Activated CD8-positive, alpha-beta memory T cell treated with anti-CD3 and anti-CD28 coated beads, Interleukin-2, amount 10 ng/mL, durations not matched to agents 7 days and 5 days (primary cell): ENCODE measurements around the gene RSPO4. TPM values are rescaled to one million over a fixed set of nuclear protein-coding genes. Genes with fewer than 3 reads are reported as not detected.

Experiments
- ATAC-seq: fragments of 150-1000 bp; cut with Tn5 transposase; one replicate; pipeline ENCODE4 v1.10.0; 2021; ENCODE audit warnings: moderate library complexity
- CTCF ChIA-PET: fragments of 350-600 bp; sonication (Branson Sonifier 250); formaldehyde crosslinking; loops from one replicate; lab custom pipeline; 2021; ENCODE audit warnings: antibody characterized with exemption; lab: Charles Lee
- DNase-seq: peaks from one replicate; pipeline ENCODE4 v3.0.0-alpha.2; 2020
- H3K27ac Mint-ChIP-seq: one replicate; pipeline ENCODE4 v1.8.0; 2021; ENCODE audit warnings: mild to moderate bottlenecking, mixed read lengths
- H3K27me3 Mint-ChIP-seq: one replicate; pipeline ENCODE4 v1.8.0; 2021; ENCODE audit warnings: mixed read lengths
- H3K36me3 Mint-ChIP-seq: one replicate; pipeline ENCODE4 v1.8.0; 2021; ENCODE audit warnings: mild to moderate bottlenecking, mixed read lengths
- H3K4me1 Mint-ChIP-seq: one replicate; pipeline ENCODE4 v1.8.0; 2021; ENCODE audit warnings: mixed read lengths
- H3K4me3 Mint-ChIP-seq: one replicate; pipeline ENCODE4 v1.8.0; 2021; ENCODE audit warnings: mild to moderate bottlenecking, moderate library complexity, mixed read lengths
- H3K9me3 Mint-ChIP-seq: one replicate; pipeline ENCODE4 v1.8.0; 2022; ENCODE audit warnings: low read depth, mixed read lengths
- total RNA-seq, 2 experiments: library from RNA; stranded (reverse); gene quantifications; one replicate each; pipeline ENCODE4 v1.2.3, GENCODE V29; 2021

The RSPO4 gene
- total RNA-seq, 2 experiments from 2014 or later: not detected

DNA sequence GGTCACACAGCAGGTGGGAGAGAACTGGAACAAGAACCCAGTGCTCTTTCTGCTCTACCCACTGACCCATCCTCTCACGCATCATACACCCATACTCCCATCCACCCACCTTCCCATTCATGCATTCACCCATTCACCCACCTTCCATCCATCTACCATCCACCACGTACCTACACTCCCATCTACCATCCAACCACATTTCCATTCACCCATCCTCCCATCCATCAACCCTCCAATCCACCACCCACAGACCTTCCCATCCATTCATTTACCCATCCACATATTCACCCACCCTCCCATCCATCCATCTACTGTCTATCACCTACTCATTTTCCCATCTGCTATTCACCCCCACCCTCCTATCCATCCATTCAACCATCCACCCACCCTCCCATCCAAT is 17.2 kb upstream of the RSPO4 start:
- Mint-ChIP-seq H3K4me3 (no peak overlapping the region), H3K27ac (no peak overlapping the region), H3K27me3 (peaks cover 19% of the 10 kb centered on the region), H3K9me3 (no peaks in the 10 kb centered on the region), H3K36me3 (no peaks in the 10 kb centered on the region), H3K4me1 (no peaks in the 10 kb centered on the region)
- ATAC-seq (no peak), DNase-seq (no peak)
- CTCF ChIA-PET: no interaction called here

DNA sequence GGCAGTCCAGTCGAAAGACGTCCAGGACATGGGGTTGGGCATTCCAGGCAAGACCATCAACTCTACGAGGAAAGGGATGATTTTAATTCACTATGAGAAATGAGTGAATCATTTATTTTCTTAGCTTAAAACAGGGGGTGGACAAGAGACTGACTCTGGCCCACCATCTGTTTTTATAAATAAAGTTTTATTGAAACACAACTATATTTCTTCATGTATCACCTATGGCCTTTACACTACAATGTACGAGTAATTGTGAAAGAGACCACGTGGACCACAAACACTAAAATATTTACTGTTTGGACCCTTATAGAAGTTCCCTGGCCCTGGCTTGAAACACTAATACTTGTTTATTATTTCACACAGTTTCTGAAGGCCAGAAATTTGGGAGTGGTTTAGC is 15.6 kb upstream of the RSPO4 start:
- H3K9me3 Mint-ChIP-seq: no peaks in the 10 kb centered on the region
- H3K4me1 Mint-ChIP-seq: no peaks in the 10 kb centered on the region
- DNase-seq: no peak
- H3K4me3 Mint-ChIP-seq: no peak overlapping the region
- peaks cover 6% of the 10 kb centered on the region for H3K27me3 Mint-ChIP-seq
- no peaks in the 10 kb centered on the region for H3K36me3 Mint-ChIP-seq
- CTCF ChIA-PET: no interaction called here
- no peak overlapping the region for H3K27ac Mint-ChIP-seq
- no peak for ATAC-seq

DNA sequence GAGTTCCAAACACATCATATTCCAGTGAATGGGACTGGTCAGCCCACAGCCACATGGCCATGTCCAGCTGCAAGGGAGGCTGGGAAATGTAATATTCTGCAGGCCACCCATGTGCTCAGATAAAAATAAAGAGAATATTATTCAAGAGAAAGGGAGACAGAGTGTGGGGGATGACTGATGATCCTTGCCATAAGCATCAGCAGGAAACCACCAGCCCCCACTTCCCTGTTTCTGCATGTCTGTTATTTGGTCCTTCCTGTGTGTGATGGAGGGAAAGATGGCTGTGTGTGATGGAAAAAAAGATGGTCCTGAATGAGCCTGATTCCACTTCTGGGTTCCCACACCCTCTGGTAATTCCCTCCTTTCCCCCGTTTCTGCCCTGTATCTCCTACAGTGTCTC is 13.1 kb upstream of the RSPO4 start:
- Mint-ChIP-seq H3K9me3 (no peaks in the 10 kb centered on the region), H3K27me3 (peaks cover 3% of the 10 kb centered on the region), H3K36me3 (no peaks in the 10 kb centered on the region), H3K4me1 (peaks cover 12% of the 10 kb centered on the region), H3K4me3 (no peak overlapping the region), H3K27ac (no peak overlapping the region)
- DNase-seq (no peak), ATAC-seq (no peak)
- CTCF ChIA-PET: no interaction called here

DNA sequence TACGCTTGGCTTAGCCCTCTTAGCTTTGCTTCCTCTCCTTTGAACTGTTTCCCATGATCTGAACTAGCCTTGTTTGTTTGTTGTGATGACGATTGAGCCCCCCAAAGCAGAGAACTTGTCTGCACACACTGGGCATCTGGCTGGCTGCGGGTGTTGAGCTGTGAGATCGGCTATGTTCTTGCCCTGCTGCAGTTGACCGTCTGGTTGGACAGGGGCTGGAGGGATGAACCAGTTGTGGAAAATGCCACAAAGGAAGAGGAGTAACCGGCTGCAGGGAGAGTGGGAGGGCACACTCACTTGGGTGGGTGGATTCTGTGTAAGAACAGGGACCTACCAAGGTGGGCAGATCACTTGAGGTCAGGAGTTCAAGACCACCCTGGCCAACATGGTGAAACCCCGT is 12.4 kb upstream of the RSPO4 start:
- DNase-seq (no peak), ATAC-seq (no peak)
- Mint-ChIP-seq H3K27ac (no peak overlapping the region), H3K9me3 (no peaks in the 10 kb centered on the region), H3K27me3 (peaks cover 6% of the 10 kb centered on the region), H3K4me3 (no peak overlapping the region), H3K36me3 (no peaks in the 10 kb centered on the region), H3K4me1 (peaks cover 12% of the 10 kb centered on the region)
- CTCF ChIA-PET: no interaction called here

- Mint-ChIP-seq H3K36me3 (no peaks in the 10 kb centered on the region), H3K4me1 (peaks cover 12% of the 10 kb centered on the region), H3K27ac (no peak overlapping the region), H3K9me3 (no peaks in the 10 kb centered on the region), H3K27me3 (peaks cover 8% of the 10 kb centered on the region), H3K4me3 (no peak overlapping the region)
- no peak for DNase-seq
- ATAC-seq: no peak
- CTCF ChIA-PET: no interaction called here
These were observed 11.6 kb upstream of the RSPO4 start for GRCh38 chr20:1013566-1014340.

DNA sequence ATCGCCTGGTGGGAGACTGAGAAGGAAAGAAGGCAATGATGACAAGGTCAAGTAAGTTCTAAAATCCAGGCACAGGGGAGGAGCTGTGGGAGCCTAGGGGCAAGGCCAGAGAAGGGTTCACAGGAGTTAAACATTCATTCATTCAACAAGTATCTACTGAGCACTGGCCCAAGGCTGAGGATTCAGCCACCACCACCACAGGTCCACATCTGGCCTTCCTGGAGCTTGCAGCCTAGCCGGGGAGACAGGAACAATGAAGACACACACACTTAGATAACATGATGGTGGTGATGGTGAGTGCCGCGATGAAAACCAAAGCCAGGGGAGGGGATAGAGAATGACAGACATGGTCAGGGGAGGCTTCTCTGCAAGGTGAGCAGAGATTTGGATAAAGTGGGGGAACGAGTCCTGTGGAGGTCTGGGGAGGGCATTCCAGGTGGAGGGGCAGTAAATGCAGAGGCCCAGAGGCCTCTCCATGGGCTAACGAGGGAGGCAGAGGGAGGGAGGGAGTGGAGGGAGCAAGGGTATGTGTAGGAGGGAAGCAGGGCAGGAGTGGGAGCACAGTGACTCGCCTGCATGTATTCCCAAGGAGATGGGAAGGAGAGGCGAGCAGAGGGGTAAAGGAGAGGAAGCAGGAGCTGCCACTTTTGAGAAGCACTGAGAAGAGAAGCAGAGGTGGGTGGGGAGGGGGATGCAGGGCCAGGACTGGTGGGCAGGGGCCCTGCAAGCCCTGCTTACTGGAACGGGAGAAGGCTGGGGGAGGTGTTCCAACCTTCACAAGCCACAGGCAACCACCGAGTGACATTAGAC is 10.5 kb upstream of the RSPO4 start:
- H3K36me3 Mint-ChIP-seq: no peaks in the 10 kb centered on the region
- H3K27ac Mint-ChIP-seq: no peak overlapping the region
- H3K4me1 Mint-ChIP-seq: peaks cover 12% of the 10 kb centered on the region
- H3K4me3 Mint-ChIP-seq: no peak overlapping the region
- ATAC-seq (no peak), DNase-seq (no peak)
- peaks cover 13% of the 10 kb centered on the region for H3K27me3 Mint-ChIP-seq
- no peaks in the 10 kb centered on the region for H3K9me3 Mint-ChIP-seq
- CTCF ChIA-PET: no interaction called here

- Mint-ChIP-seq H3K4me3 (no peak overlapping the region), H3K27me3 (peaks cover 15% of the 10 kb centered on the region), H3K27ac (no peak overlapping the region), H3K9me3 (no peaks in the 10 kb centered on the region), H3K36me3 (no peaks in the 10 kb centered on the region), H3K4me1 (peaks cover 12% of the 10 kb centered on the region)
- CTCF ChIA-PET: no interaction called here
- ATAC-seq (peak; percentile 27), DNase-seq (no peak)
These were observed 8.5 kb upstream of the RSPO4 start for GRCh38 chr20:1010659-1011058.

- CTCF ChIA-PET: no interaction called here
- Mint-ChIP-seq H3K4me3 (no peak overlapping the region), H3K36me3 (no peaks in the 10 kb centered on the region), H3K27ac (no peak overlapping the region), H3K9me3 (no peaks in the 10 kb centered on the region), H3K4me1 (peaks cover 8% of the 10 kb centered on the region), H3K27me3 (peaks cover 49% of the 10 kb centered on the region)
- ATAC-seq (peak; percentile 77), DNase-seq (peak; percentile 43)
These were observed 3.4 kb upstream of the RSPO4 start for GRCh38 chr20:1005452-1006027.

DNA sequence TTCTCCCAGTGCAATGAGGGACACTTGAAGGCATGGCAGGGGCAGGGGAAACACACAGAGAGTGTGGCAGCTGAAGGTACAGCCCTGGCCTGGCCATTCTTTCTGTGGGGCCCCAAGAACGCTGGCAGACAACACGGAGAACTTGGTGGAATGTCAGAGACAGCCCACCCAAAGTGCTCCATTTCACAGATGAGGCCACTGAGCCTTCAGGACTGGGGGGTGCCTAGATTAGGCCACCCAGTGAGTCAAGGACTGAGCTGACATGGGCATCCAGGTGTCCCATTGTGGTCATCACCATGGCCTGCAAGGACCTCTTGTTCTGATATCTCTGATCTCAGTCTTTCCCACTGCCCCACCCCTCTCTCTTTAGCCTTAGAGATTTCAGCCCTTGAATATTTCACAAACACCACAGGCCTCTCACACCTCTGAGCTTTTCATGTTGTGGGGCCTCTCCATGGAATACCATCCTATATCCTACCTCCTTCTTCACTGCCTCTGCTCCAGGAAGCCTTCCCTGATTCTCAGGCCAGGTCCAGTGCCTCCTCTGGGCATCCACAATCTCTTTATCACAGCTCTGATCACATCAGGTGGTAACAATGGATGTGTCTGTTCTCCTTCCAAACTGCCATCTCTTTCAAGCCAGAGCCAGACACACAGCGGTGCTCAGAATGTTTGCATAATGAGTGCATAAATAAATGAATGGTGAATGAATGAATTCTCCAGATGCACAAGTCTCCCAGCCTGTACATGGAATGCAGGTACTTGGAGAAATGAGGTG is 2.0 kb upstream of the RSPO4 start:
- no peaks in the 10 kb centered on the region for H3K9me3 Mint-ChIP-seq
- H3K27ac Mint-ChIP-seq: no peak overlapping the region
- CTCF ChIA-PET: no interaction called here

DNA sequence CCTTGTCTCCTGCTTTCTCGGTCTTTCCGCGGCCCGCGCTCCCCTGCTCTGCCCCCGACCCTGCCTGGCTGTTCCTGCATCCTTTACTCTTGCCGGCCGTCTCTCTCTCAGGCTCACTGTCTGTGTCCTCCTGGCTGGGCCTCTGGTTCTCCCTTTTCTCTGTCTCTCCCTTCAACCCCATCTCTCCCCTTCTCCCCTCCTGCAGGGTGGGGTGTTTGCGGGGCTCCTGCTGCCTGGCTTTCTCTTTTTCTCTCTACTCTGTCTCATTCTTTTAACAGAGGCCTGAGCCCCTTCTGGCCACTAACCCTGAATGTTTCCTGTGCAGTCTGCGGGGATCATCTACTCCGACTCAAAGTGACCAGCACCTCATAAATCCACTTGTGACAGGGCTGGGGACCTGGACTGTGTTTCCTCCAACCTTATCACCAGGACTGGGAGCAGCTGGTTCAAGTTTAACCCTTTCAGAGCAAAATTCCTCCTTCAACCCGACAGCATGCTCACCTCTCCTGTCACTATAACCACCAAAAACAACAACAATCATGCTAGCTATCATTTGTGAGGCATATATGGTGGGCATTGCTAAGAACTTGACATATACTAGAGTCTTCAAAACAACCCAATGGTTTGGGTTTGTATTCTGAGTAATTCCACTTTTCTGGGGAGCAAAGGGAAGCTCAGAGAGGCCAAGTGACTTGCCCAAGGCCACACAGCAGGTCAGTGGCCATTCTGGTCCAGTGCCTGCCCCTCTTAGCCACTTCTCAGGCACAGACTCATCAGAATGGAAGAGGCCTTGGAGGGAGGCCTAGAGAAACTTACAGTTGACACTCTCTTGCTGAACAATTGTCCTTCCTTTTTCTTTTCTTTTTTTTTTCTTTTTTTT is 811 bp upstream of the RSPO4 start:
- Mint-ChIP-seq H3K36me3 (no peaks in the 10 kb centered on the region), H3K27ac (no peak overlapping the region), H3K4me1 (peaks cover 5% of the 10 kb centered on the region), H3K27me3 (peaks cover 54% of the 10 kb centered on the region), H3K9me3 (no peaks in the 10 kb centered on the region), H3K4me3 (peak overlapping the region; percentile 5)
- CTCF ChIA-PET: no interaction called here
- ATAC-seq: no peak
- no peak for DNase-seq

More for the DNA sequence above, 2.0 kb upstream of the RSPO4 start:
- ATAC-seq (no peak), DNase-seq (no peak)
- Mint-ChIP-seq H3K36me3 (no peaks in the 10 kb centered on the region), H3K4me1 (peaks cover 5% of the 10 kb centered on the region), H3K27me3 (peaks cover 56% of the 10 kb centered on the region), H3K4me3 (no peak overlapping the region)

- H3K36me3 Mint-ChIP-seq: no peaks in the 10 kb centered on the region
- CTCF ChIA-PET: no interaction called here
- H3K4me3 Mint-ChIP-seq: no peak overlapping the region
- no peak overlapping the region for H3K27ac Mint-ChIP-seq
- H3K9me3 Mint-ChIP-seq: no peaks in the 10 kb centered on the region
- ATAC-seq: no peak
- no peak for DNase-seq
- H3K4me1 Mint-ChIP-seq: peaks cover 5% of the 10 kb centered on the region
- peaks cover 49% of the 10 kb centered on the region for H3K27me3 Mint-ChIP-seq
These were observed 995 bp downstream of the RSPO4 start for GRCh38 chr20:1001116-1001515.

DNA sequence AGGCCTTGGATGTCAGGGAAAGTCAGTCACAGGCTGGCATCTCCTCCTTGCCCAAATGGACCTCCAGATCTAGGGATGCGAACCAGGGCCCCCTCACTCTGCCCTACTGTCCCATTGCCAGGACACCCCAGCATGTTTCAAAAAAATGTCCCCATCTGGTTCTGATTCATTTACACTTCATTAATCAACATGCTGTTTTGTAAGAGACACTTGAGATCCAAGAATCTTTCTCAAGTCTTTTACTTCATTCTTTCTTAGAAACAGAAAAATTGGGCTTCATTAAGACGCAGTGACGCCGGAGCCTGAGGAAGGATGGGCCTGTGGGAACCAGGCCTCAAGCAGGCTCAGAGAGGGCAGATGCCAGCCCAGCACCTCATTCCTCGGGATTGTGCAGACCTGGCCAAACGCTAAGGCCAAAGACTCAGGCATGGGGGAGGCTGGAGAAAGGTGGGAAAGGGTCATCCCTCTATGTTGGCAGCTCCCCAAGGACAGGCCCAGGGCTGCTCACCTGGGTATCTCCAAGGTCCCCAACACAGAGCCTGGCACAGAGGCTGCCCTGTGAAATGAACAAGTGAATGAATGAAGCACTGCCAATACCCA is 3.8 kb downstream of the RSPO4 start:
- H3K27ac Mint-ChIP-seq: no peak overlapping the region
- no peak overlapping the region for H3K4me3 Mint-ChIP-seq
- ATAC-seq (no peak), DNase-seq (no peak)
- CTCF ChIA-PET: interaction anchor here (0.7 kb wide), 2 partner anchors 87 to 1242 kb away, joined by 3 to 4 read pairs; no protein-coding TSS in a partner anchor
- no peaks in the 10 kb centered on the region for H3K36me3 Mint-ChIP-seq
- no peaks in the 10 kb centered on the region for H3K9me3 Mint-ChIP-seq
- H3K27me3 Mint-ChIP-seq: peaks cover 41% of the 10 kb centered on the region
- peaks cover 5% of the 10 kb centered on the region for H3K4me1 Mint-ChIP-seq
